ENCODE measurements around the gene PSMF1.

DNA sequence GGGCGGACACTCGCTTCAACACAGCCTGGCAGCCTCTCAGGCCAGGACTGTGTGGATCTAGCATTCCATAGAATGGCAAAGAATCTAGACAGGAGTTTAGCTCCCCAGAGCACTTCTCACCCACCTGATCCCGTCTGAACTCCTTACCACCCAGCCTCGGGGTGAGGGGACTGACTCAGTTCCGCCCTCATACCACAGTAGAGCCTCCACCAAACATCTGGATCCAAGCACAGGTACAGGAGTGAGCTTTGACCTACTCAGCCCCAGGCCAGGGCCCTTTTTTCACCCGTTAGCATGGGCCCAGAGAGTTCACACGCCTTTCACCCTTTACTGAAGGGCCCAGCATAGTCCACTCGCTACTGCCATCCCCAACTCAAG lies 715 bp downstream of the PSMF1 start:
- no peak for TF ChIP-seq POLR2A (IDR thresholded peaks at IDR 0.05; ENCODE audit: extremely low read depth, insufficient read length)
- TF ChIP-seq, protein P1, sequence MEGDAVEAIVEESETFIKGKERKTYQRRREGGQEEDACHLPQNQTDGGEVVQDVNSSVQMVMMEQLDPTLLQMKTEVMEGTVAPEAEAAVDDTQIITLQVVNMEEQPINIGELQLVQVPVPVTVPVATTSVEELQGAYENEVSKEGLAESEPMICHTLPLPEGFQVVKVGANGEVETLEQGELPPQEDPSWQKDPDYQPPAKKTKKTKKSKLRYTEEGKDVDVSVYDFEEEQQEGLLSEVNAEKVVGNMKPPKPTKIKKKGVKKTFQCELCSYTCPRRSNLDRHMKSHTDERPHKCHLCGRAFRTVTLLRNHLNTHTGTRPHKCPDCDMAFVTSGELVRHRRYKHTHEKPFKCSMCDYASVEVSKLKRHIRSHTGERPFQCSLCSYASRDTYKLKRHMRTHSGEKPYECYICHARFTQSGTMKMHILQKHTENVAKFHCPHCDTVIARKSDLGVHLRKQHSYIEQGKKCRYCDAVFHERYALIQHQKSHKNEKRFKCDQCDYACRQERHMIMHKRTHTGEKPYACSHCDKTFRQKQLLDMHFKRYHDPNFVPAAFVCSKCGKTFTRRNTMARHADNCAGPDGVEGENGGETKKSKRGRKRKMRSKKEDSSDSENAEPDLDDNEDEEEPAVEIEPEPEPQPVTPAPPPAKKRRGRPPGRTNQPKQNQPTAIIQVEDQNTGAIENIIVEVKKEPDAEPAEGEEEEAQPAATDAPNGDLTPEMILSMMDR (IDR thresholded peaks at IDR 0.05; ENCODE audit: low read depth, low read length), result no peak
